ENCODE measurements around the gene AREL1.

AREL1 gene

GRCh38 chr14:74645756-74646470 lies 67.0 kb downstream of the AREL1 start:
- Mint-ChIP-seq H3K9me3 (no peaks in the 10 kb centered on the region), H3K4me3 (no peak overlapping the region), H3K4me1 (ENCODE audit: low read depth) (no peaks in the 10 kb centered on the region), H3K36me3 (ENCODE audit: low read depth) (no peaks in the 10 kb centered on the region), H3K27me3 (no peaks in the 10 kb centered on the region), H3K27ac (no peak overlapping the region)
- DNase-seq, result no peak

DNA sequence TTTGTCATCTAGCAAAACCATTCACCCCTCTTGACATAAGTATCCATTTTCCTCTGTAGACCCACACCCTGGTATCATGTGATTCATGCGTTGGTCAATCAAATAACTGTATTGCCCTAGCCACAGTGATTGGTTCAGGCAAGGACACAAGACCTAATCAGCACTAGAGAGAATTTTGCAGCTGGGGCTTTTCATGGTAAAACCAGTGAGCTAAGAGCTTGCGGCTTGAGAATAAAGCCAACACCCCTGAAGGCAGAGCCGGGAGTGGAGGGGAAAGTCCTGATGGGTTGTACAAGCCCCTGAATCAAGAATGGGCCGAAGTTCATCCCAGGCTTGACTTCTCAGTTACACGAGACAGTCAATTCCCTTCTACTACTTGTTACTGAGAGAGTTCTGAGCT lies 67.6 kb downstream of the AREL1 start:
- no peaks in the 10 kb centered on the region for H3K4me1 Mint-ChIP-seq (ENCODE audit: low read depth)
- H3K36me3 Mint-ChIP-seq (ENCODE audit: low read depth), result no peaks in the 10 kb centered on the region
- no peak overlapping the region for H3K27ac Mint-ChIP-seq
- no peaks in the 10 kb centered on the region for H3K9me3 Mint-ChIP-seq
- H3K4me3 Mint-ChIP-seq, result no peak overlapping the region
- H3K27me3 Mint-ChIP-seq, result no peaks in the 10 kb centered on the region
- no peak for DNase-seq

GRCh38 chr14:74641601-74642391 lies 71.1 kb downstream of the AREL1 start:
- H3K27me3 Mint-ChIP-seq, result no peaks in the 10 kb centered on the region
- no peaks in the 10 kb centered on the region for H3K4me1 Mint-ChIP-seq (ENCODE audit: low read depth)
- H3K4me3 Mint-ChIP-seq, result no peak overlapping the region
- H3K9me3 Mint-ChIP-seq, result no peaks in the 10 kb centered on the region
- no peak for DNase-seq
- no peak overlapping the region for H3K27ac Mint-ChIP-seq
- no peaks in the 10 kb centered on the region for H3K36me3 Mint-ChIP-seq (ENCODE audit: low read depth)

DNA sequence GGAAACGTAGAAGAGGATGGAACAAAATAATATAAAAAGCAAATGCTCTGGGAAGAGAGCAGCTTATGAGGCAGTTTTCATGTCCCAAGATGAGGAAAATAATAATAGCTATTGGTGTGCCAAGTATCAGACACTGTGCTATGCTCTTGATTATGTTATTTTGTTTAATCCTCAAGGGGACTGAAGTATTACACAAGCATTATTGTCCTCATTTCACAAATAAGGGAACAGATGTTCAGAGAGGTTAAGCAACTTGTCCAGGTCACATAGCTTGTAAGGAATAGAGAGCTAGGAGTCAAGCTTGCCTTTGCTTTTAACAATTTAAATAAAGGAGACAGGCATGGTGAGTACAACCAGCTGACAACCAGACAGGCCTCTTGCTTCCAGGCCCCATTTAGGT lies 73.9 kb downstream of the AREL1 start:
- no peak overlapping the region for H3K4me3 Mint-ChIP-seq
- H3K27me3 Mint-ChIP-seq, result peaks cover 4% of the 10 kb centered on the region
- H3K27ac Mint-ChIP-seq, result no peak overlapping the region
- H3K9me3 Mint-ChIP-seq, result no peaks in the 10 kb centered on the region
- H3K4me1 Mint-ChIP-seq (ENCODE audit: low read depth), result no peaks in the 10 kb centered on the region
- H3K36me3 Mint-ChIP-seq (ENCODE audit: low read depth), result no peaks in the 10 kb centered on the region
- DNase-seq, result no peak

DNA sequence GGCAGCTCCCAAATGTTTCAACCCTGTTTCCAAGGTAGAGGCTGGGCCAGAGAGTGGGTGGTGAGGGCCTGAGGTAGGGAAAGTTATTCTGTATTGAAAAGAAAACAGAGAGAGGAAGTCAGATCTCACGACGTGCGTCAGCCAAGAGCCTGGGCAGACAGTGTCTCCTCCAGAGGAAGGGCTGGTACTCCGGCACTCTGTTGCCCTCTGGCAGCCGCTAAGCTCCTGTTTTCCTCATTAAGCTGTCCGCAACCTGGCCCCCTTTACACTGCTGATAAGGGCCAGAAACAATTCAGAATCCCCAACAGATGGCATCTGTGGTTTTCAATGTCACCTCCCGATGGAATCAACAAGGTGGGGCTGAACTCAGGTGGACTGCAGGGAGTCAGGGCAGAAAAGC lies 74.8 kb downstream of the AREL1 start:
- Mint-ChIP-seq H3K27ac (no peak overlapping the region), H3K4me3 (no peak overlapping the region), H3K9me3 (no peaks in the 10 kb centered on the region), H3K4me1 (ENCODE audit: low read depth) (no peaks in the 10 kb centered on the region), H3K27me3 (peaks cover 4% of the 10 kb centered on the region), H3K36me3 (ENCODE audit: low read depth) (no peaks in the 10 kb centered on the region)
- no peak for DNase-seq

DNA sequence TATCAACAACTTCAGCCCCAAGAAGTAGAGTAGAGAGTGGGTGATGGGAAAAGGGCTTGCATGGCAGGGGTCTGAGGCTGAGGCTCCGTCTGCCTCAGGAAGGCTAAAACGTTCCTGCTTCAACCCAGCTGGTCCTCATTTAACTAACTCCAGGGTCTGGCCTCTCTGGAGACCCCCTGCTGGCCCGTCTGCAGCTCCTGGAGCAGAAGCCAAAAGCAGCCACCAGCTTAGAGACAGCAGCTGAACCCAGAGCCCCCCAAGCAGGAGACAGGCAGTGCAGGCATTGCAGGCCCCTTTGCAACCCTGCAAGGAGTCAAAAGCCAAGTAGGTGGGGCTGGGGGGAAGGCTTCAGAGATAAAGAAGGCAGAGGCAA lies 75.7 kb downstream of the AREL1 start:
- no peaks in the 10 kb centered on the region for H3K4me1 Mint-ChIP-seq (ENCODE audit: low read depth)
- DNase-seq, result no peak
- H3K27me3 Mint-ChIP-seq, result peaks cover 4% of the 10 kb centered on the region
- H3K27ac Mint-ChIP-seq, result no peak overlapping the region
- no peaks in the 10 kb centered on the region for H3K36me3 Mint-ChIP-seq (ENCODE audit: low read depth)
- no peaks in the 10 kb centered on the region for H3K9me3 Mint-ChIP-seq
- no peak overlapping the region for H3K4me3 Mint-ChIP-seq

DNA sequence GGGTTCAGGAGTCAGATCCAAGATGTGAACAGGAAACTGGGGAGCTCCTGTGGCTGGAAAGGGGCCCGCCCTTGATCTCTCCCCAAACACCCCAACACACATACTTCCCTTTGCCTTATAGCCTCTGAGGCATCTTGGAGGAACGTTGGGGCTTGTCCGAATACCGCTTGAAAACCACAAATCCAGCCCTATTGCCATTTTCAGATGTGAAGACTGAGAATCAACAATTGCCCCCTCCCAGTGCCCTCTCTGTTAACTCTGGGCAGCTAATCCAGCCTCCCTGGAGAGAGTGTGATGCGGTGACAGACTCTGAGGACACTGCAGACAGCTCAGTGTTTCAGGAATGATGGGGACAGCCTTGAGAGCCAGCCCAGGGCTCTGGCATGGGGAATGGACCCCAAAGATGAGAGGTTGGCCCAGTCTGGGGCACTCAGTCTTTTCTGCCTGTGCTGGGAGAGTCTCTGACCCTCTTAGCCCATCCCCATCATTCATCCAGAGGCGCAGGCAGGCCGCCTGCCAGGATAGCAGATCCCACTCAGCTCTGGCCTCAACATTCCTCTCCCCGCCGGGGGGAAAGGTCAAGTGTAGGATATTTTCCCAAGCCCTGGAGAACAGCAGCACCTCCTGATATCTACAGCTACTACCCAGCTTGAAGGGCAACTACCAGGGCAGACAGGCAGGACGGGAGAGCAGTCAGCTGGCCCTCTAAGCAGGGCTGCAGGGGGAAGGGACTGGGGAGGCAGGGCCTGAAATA lies 76.3 kb downstream of the AREL1 start:
- no peak for DNase-seq
- no peak overlapping the region for H3K4me3 Mint-ChIP-seq
- H3K4me1 Mint-ChIP-seq (ENCODE audit: low read depth), result no peaks in the 10 kb centered on the region
- no peaks in the 10 kb centered on the region for H3K9me3 Mint-ChIP-seq
- H3K36me3 Mint-ChIP-seq (ENCODE audit: low read depth), result no peaks in the 10 kb centered on the region
- H3K27ac Mint-ChIP-seq, result no peak overlapping the region
- H3K27me3 Mint-ChIP-seq, result peaks cover 4% of the 10 kb centered on the region

- H3K27ac Mint-ChIP-seq, result no peak overlapping the region
Measured at GRCh38 chr14:74635847-74636246, 77.0 kb downstream of the AREL1 start.

GRCh38 chr14:74634964-74635363 lies 77.9 kb downstream of the AREL1 start:
- no peak overlapping the region for H3K4me3 Mint-ChIP-seq
- no peaks in the 10 kb centered on the region for H3K9me3 Mint-ChIP-seq

More at GRCh38 chr14:74635847-74636246, 77.0 kb downstream of the AREL1 start:
- H3K27me3 Mint-ChIP-seq, result peaks cover 4% of the 10 kb centered on the region
- H3K4me1 Mint-ChIP-seq (ENCODE audit: low read depth), result no peaks in the 10 kb centered on the region
- no peak overlapping the region for H3K4me3 Mint-ChIP-seq
- DNase-seq, result no peak
- H3K9me3 Mint-ChIP-seq, result no peaks in the 10 kb centered on the region
- H3K36me3 Mint-ChIP-seq (ENCODE audit: low read depth), result no peaks in the 10 kb centered on the region

GRCh38 chr14:74634481-74634880 lies 78.4 kb downstream of the AREL1 start:
- H3K4me1 Mint-ChIP-seq (ENCODE audit: low read depth), result no peaks in the 10 kb centered on the region
- H3K36me3 Mint-ChIP-seq (ENCODE audit: low read depth), result no peaks in the 10 kb centered on the region
- H3K27ac Mint-ChIP-seq, result no peak overlapping the region
- DNase-seq, result no peak
- H3K9me3 Mint-ChIP-seq, result no peaks in the 10 kb centered on the region
- no peak overlapping the region for H3K4me3 Mint-ChIP-seq
- H3K27me3 Mint-ChIP-seq, result peaks cover 4% of the 10 kb centered on the region

More at GRCh38 chr14:74634964-74635363, 77.9 kb downstream of the AREL1 start:
- Mint-ChIP-seq H3K36me3 (ENCODE audit: low read depth) (no peaks in the 10 kb centered on the region), H3K27ac (no peak overlapping the region), H3K27me3 (peaks cover 4% of the 10 kb centered on the region), H3K4me1 (ENCODE audit: low read depth) (no peaks in the 10 kb centered on the region)
- DNase-seq, result no peak

GRCh38 chr14:74630881-74631690 lies 81.8 kb downstream of the AREL1 start:
- Mint-ChIP-seq H3K9me3 (no peaks in the 10 kb centered on the region), H3K36me3 (ENCODE audit: low read depth) (no peaks in the 10 kb centered on the region), H3K4me1 (ENCODE audit: low read depth) (peaks cover 2% of the 10 kb centered on the region), H3K27me3 (peaks cover 3% of the 10 kb centered on the region), H3K27ac (no peak overlapping the region), H3K4me3 (no peak overlapping the region)
- no peak for DNase-seq

- DNase-seq, result no peak
- Mint-ChIP-seq H3K36me3 (ENCODE audit: low read depth) (no peaks in the 10 kb centered on the region), H3K27ac (no peak overlapping the region), H3K9me3 (no peaks in the 10 kb centered on the region), H3K4me1 (ENCODE audit: low read depth) (peaks cover 2% of the 10 kb centered on the region), H3K4me3 (no peak overlapping the region), H3K27me3 (no peaks in the 10 kb centered on the region)
Measured at GRCh38 chr14:74628418-74628817, 84.5 kb downstream of the AREL1 start.

GRCh38 chr14:74627076-74627475 lies 85.8 kb downstream of the AREL1 start:
- Mint-ChIP-seq H3K4me1 (ENCODE audit: low read depth) (peaks cover 2% of the 10 kb centered on the region), H3K9me3 (no peaks in the 10 kb centered on the region), H3K27me3 (peaks cover 3% of the 10 kb centered on the region), H3K36me3 (ENCODE audit: low read depth) (no peaks in the 10 kb centered on the region), H3K4me3 (no peak overlapping the region), H3K27ac (no peak overlapping the region)
- DNase-seq, result no peak

- H3K27me3 Mint-ChIP-seq, result peaks cover 3% of the 10 kb centered on the region
Measured at GRCh38 chr14:74622257-74622656, 90.6 kb downstream of the AREL1 start.

More at GRCh38 chr14:74622257-74622656, 90.6 kb downstream of the AREL1 start:
- no peak for DNase-seq
- H3K36me3 Mint-ChIP-seq (ENCODE audit: low read depth), result no peaks in the 10 kb centered on the region
- no peak overlapping the region for H3K27ac Mint-ChIP-seq
- H3K4me3 Mint-ChIP-seq, result no peak overlapping the region
- H3K4me1 Mint-ChIP-seq (ENCODE audit: low read depth), result peaks cover 43% of the 10 kb centered on the region
- H3K9me3 Mint-ChIP-seq, result no peaks in the 10 kb centered on the region
